GM23338 (cell line): Measurements from ENCODE around the gene TNFAIP1.

ENCODE experiments used
- CREB1 ChIP-seq: fragments of 250-450 bp; sonication (Bioruptor Pico); IDR thresholded peaks from 2 replicates; pipeline ENCODE4 v1.5.0; 2020; ENCODE audit warnings: low read depth, mild to moderate bottlenecking, moderate library complexity
- EZH2 ChIP-seq: fragments of 200-600 bp; sonication (generic); IDR thresholded peaks from one replicate; pipeline ENCODE4 v1.8.0; 2017; ENCODE audit warnings: antibody characterized with exemption, mild to moderate bottlenecking, low read depth; ENCODE audit not compliant: unreplicated experiment
- EZH2phosphoT487 ChIP-seq: fragments of 200-600 bp; sonication (generic); IDR thresholded peaks from one replicate; pipeline ENCODE4 v1.8.1; 2018; ENCODE audit warnings: antibody characterized with exemption; ENCODE audit not compliant: unreplicated experiment
- JUNB ChIP-seq: IDR thresholded peaks from one replicate; pipeline ENCODE4 v1.6.1; 2016; ENCODE audit warnings: antibody characterized with exemption; ENCODE audit not compliant: unreplicated experiment
- NANOG ChIP-seq: IDR thresholded peaks from 2 replicates; pipeline ENCODE4 v1.6.1; 2016; ENCODE audit warnings: antibody characterized with exemption, borderline replicate concordance
- POLR2AphosphoS5 ChIP-seq: IDR thresholded peaks from 2 replicates; pipeline ENCODE4 v1.6.1; 2016; ENCODE audit warnings: antibody characterized with exemption, low read depth
- STAT1 ChIP-seq: IDR thresholded peaks from one replicate; pipeline ENCODE4 v1.6.1; 2016; ENCODE audit warnings: antibody characterized with exemption; ENCODE audit not compliant: unreplicated experiment
- ZNF114 ChIP-seq: fragments of 250-450 bp; sonication (Bioruptor Pico); IDR thresholded peaks from 2 replicates; pipeline ENCODE4 v1.5.0; 2020; ENCODE audit warnings: mild to moderate bottlenecking, moderate library complexity
- ZNF331 ChIP-seq: fragments of 250-450 bp; sonication (Bioruptor Pico); IDR thresholded peaks from 2 replicates; pipeline ENCODE4 v1.5.0; 2020; ENCODE audit warnings: low read depth, mild to moderate bottlenecking, moderate library complexity
- TF ChIP-seq, protein P1 (sequence below), 2 experiments: fragments of 200-600 bp in 1 of 2; sonication (generic) in 1 of 2; conservative IDR thresholded peaks; 2 replicates each; pipeline versions ENCODE4 v1.5.1 to v1.6.1; 2016 to 2017; ENCODE audit warnings: antibody characterized with exemption in 2 of 2, low read depth in 2 of 2, mild to moderate bottlenecking in 2 of 2, moderate library complexity in 1 of 2
- TF ChIP-seq, protein P2 (sequence below): IDR thresholded peaks from one replicate; pipeline ENCODE4 v1.6.1; 2018; ENCODE audit warnings: antibody characterized with exemption; ENCODE audit not compliant: unreplicated experiment
- TF ChIP-seq, protein P3 (sequence below): IDR thresholded peaks from 2 replicates; pipeline ENCODE4 v1.6.1; 2016; ENCODE audit warnings: antibody characterized with exemption
- TF ChIP-seq, protein P4 (sequence below): fragments of 250-450 bp; sonication (Bioruptor Pico); IDR thresholded peaks from 2 replicates; pipeline ENCODE4 v1.5.0; 2020; ENCODE audit warnings: mild to moderate bottlenecking, moderate library complexity

DNA sequence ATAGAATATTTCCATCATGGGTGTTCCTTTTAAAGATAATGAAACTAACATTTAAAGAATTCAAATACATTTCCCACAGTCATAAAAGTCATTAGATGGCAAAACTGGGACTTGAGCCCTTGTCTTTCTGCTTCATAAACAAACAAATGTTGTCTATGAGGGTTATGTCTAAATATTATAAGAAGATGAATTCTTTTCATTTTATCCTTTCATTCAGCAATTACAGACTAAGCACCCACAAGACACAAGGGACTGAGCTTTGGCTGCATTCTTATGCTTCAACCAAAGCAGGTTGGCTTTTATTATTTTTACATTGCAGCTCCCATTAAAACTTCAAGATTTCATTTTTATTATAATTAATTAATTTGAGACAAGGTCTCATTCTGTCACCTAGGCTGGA lies 50.8 kb downstream of the TNFAIP1 start:
- TF ChIP-seq, protein P1, sequence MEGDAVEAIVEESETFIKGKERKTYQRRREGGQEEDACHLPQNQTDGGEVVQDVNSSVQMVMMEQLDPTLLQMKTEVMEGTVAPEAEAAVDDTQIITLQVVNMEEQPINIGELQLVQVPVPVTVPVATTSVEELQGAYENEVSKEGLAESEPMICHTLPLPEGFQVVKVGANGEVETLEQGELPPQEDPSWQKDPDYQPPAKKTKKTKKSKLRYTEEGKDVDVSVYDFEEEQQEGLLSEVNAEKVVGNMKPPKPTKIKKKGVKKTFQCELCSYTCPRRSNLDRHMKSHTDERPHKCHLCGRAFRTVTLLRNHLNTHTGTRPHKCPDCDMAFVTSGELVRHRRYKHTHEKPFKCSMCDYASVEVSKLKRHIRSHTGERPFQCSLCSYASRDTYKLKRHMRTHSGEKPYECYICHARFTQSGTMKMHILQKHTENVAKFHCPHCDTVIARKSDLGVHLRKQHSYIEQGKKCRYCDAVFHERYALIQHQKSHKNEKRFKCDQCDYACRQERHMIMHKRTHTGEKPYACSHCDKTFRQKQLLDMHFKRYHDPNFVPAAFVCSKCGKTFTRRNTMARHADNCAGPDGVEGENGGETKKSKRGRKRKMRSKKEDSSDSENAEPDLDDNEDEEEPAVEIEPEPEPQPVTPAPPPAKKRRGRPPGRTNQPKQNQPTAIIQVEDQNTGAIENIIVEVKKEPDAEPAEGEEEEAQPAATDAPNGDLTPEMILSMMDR (conservative IDR thresholded peaks at IDR 0.05; ENCODE audit: low read depth in 2 of 2): no peak
- TF ChIP-seq POLR2AphosphoS5: no peak
- no peak for TF ChIP-seq EZH2
- TF ChIP-seq JUNB: no peak
- TF ChIP-seq CREB1: no peak
- TF ChIP-seq, protein P2, sequence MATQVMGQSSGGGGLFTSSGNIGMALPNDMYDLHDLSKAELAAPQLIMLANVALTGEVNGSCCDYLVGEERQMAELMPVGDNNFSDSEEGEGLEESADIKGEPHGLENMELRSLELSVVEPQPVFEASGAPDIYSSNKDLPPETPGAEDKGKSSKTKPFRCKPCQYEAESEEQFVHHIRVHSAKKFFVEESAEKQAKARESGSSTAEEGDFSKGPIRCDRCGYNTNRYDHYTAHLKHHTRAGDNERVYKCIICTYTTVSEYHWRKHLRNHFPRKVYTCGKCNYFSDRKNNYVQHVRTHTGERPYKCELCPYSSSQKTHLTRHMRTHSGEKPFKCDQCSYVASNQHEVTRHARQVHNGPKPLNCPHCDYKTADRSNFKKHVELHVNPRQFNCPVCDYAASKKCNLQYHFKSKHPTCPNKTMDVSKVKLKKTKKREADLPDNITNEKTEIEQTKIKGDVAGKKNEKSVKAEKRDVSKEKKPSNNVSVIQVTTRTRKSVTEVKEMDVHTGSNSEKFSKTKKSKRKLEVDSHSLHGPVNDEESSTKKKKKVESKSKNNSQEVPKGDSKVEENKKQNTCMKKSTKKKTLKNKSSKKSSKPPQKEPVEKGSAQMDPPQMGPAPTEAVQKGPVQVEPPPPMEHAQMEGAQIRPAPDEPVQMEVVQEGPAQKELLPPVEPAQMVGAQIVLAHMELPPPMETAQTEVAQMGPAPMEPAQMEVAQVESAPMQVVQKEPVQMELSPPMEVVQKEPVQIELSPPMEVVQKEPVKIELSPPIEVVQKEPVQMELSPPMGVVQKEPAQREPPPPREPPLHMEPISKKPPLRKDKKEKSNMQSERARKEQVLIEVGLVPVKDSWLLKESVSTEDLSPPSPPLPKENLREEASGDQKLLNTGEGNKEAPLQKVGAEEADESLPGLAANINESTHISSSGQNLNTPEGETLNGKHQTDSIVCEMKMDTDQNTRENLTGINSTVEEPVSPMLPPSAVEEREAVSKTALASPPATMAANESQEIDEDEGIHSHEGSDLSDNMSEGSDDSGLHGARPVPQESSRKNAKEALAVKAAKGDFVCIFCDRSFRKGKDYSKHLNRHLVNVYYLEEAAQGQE: no peak
- TF ChIP-seq EZH2phosphoT487: no peak
- TF ChIP-seq ZNF114 (CRISPR knock-in tag): no peak
- TF ChIP-seq, protein P3, sequence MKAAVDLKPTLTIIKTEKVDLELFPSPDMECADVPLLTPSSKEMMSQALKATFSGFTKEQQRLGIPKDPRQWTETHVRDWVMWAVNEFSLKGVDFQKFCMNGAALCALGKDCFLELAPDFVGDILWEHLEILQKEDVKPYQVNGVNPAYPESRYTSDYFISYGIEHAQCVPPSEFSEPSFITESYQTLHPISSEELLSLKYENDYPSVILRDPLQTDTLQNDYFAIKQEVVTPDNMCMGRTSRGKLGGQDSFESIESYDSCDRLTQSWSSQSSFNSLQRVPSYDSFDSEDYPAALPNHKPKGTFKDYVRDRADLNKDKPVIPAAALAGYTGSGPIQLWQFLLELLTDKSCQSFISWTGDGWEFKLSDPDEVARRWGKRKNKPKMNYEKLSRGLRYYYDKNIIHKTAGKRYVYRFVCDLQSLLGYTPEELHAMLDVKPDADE: no peak
- TF ChIP-seq, protein P4, sequence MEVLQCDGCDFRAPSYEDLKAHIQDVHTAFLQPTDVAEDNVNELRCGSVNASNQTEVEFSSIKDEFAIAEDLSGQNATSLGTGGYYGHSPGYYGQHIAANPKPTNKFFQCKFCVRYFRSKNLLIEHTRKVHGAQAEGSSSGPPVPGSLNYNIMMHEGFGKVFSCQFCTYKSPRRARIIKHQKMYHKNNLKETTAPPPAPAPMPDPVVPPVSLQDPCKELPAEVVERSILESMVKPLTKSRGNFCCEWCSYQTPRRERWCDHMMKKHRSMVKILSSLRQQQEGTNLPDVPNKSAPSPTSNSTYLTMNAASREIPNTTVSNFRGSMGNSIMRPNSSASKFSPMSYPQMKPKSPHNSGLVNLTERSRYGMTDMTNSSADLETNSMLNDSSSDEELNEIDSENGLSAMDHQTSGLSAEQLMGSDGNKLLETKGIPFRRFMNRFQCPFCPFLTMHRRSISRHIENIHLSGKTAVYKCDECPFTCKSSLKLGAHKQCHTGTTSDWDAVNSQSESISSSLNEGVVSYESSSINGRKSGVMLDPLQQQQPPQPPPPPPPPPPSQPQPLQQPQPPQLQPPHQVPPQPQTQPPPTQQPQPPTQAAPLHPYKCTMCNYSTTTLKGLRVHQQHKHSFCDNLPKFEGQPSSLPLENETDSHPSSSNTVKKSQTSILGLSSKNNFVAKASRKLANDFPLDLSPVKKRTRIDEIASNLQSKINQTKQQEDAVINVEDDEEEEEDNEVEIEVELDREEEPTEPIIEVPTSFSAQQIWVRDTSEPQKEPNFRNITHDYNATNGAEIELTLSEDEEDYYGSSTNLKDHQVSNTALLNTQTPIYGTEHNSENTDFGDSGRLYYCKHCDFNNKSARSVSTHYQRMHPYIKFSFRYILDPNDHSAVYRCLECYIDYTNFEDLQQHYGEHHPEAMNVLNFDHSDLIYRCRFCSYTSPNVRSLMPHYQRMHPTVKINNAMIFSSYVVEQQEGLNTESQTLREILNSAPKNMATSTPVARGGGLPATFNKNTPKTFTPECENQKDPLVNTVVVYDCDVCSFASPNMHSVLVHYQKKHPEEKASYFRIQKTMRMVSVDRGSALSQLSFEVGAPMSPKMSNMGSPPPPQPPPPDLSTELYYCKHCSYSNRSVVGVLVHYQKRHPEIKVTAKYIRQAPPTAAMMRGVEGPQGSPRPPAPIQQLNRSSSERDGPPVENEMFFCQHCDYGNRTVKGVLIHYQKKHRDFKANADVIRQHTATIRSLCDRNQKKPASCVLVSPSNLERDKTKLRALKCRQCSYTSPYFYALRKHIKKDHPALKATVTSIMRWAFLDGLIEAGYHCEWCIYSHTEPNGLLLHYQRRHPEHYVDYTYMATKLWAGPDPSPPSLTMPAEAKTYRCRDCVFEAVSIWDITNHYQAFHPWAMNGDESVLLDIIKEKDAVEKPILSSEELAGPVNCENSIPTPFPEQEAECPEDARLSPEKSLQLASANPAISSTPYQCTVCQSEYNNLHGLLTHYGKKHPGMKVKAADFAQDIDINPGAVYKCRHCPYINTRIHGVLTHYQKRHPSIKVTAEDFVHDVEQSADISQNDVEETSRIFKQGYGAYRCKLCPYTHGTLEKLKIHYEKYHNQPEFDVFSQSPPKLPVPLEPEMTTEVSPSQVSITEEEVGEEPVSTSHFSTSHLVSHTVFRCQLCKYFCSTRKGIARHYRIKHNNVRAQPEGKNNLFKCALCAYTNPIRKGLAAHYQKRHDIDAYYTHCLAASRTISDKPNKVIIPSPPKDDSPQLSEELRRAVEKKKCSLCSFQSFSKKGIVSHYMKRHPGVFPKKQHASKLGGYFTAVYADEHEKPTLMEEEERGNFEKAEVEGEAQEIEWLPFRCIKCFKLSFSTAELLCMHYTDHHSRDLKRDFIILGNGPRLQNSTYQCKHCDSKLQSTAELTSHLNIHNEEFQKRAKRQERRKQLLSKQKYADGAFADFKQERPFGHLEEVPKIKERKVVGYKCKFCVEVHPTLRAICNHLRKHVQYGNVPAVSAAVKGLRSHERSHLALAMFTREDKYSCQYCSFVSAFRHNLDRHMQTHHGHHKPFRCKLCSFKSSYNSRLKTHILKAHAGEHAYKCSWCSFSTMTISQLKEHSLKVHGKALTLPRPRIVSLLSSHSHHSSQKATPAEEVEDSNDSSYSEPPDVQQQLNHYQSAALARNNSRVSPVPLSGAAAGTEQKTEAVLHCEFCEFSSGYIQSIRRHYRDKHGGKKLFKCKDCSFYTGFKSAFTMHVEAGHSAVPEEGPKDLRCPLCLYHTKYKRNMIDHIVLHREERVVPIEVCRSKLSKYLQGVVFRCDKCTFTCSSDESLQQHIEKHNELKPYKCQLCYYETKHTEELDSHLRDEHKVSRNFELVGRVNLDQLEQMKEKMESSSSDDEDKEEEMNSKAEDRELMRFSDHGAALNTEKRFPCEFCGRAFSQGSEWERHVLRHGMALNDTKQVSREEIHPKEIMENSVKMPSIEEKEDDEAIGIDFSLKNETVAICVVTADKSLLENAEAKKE (CRISPR knock-in tag): no peak
- no peak for TF ChIP-seq STAT1
- TF ChIP-seq ZNF331: no peak
- no peak for TF ChIP-seq NANOG
